Breast epithelium (tissue), 3 donors: Measurements from ENCODE around the gene UPP1.

Source experiments
- CTCF ChIP-seq, 3 donors: fragments of 450-650 bp; IDR thresholded peaks; one replicate each; pipeline ENCODE4 v1.5.1; 2016 to 2017; ENCODE audit warnings: antibody characterized with exemption in 3 of 3, mild to moderate bottlenecking in 3 of 3, moderate library complexity in 3 of 3
- POLR2A ChIP-seq: fragments of 450-650 bp; IDR thresholded peaks from one replicate; pipeline ENCODE4 v1.6.1; 2016; ENCODE audit warnings: antibody characterized with exemption, mild to moderate bottlenecking, moderate library complexity

DNA sequence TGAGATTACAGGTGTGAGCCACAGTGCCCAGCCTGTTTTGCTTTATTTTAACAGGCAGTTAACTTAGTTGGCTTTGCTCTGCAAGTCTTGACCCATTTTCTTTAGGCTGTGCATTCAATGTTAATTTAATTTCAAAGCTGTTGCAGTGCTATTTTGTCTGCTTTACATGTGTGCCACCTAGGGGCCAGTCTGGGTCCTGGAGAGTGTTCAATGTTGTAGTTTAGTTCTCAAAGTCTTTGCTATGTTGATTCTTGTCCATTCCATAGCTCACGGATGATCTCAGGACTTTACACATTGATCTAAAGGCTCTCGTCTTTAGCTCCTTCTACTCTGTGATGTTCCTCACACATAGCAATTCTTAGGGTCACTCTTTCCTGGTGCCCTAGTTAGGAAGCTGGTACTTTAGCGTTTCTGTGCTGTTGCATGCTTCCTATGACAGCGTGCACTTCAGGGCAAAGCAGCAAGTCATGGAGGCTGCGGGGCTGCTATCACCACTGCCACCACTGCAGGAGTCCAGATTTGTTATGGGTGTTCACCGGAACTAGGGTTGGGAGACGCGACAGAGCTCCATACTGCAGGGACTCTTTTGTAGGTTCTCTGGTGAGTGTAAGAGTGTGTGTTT, 65.8 kb downstream of the UPP1 start:
- TF ChIP-seq CTCF (IDR thresholded peaks at IDR 0.05), result no peak
- no peak for TF ChIP-seq POLR2A
